Neuronal stem cell (in vitro differentiated cells): Measurements from ENCODE around the gene CD177.
"Not testable (repeated sequence)": the region's sequence is repeated elsewhere in the genome, so short reads cannot be mapped to it uniquely, and the experiment has no call there.

ENCODE experiments used
- DNase-seq: peaks from one replicate; pipeline ENCODE4 v3.0.0-alpha.2; 2013; ENCODE audit warnings: low spot score
- H2AFZ ChIP-seq: one replicate; pipeline ENCODE4 v1.6.1; 2013; ENCODE audit warnings: mild to moderate bottlenecking, low read length, inconsistent platforms
- H2AK5ac ChIP-seq: 2 replicates; pipeline ENCODE4 v1.6.1; 2013; ENCODE audit warnings: low read depth, mild to moderate bottlenecking, inconsistent platforms, low read length, moderate library complexity, mixed read lengths
- H2BK120ac ChIP-seq: 2 replicates; pipeline ENCODE4 v1.6.1; 2013; ENCODE audit warnings: low read depth, mild to moderate bottlenecking, inconsistent platforms, low read length, moderate library complexity, mixed read lengths
- H2BK12ac ChIP-seq: one replicate; pipeline ENCODE4 v1.6.1; 2013; ENCODE audit warnings: low read length, inconsistent platforms
- H2BK15ac ChIP-seq: 2 replicates; pipeline ENCODE4 v1.6.1; 2013; ENCODE audit warnings: mild to moderate bottlenecking, low read length, inconsistent platforms, mixed read lengths
- H2BK5ac ChIP-seq: one replicate; pipeline ENCODE4 v1.6.1; 2013; ENCODE audit warnings: inconsistent platforms, mild to moderate bottlenecking, low read length, moderate library complexity
- H3K14ac ChIP-seq: one replicate; pipeline ENCODE4 v1.6.1; 2013; ENCODE audit warnings: low read length, inconsistent platforms
- H3K18ac ChIP-seq: 2 replicates; pipeline ENCODE4 v1.6.1; 2013; ENCODE audit warnings: low read length, inconsistent platforms
- H3K23ac ChIP-seq: 2 replicates; pipeline ENCODE4 v1.6.1; 2013; ENCODE audit warnings: low read depth, mild to moderate bottlenecking, mixed read lengths, low read length, inconsistent platforms; ENCODE audit not compliant: poor library complexity
- H3K27ac ChIP-seq: replicated peaks from 3 replicates; pipeline ENCODE4 v1.5.1; 2013; ENCODE audit warnings: low read length, inconsistent platforms
- H3K27me3 ChIP-seq, 3 experiments: 2 replicates each; pipeline ENCODE4 v1.6.1; 2013; ENCODE audit warnings: low read length in 3 of 3, mild to moderate bottlenecking in 2 of 3, inconsistent platforms in 1 of 3, low read depth in 1 of 3, mixed read lengths in 1 of 3, moderate library complexity in 1 of 3; ENCODE audit not compliant: control insufficient read depth in 3 of 3, insufficient read depth in 3 of 3
- H3K36me3 ChIP-seq, 2 donors: replicated peaks in 1 of 2; 2 replicates each; pipeline ENCODE4 v1.6.1; 2013; ENCODE audit warnings: low read length in 2 of 2; ENCODE audit not compliant: control insufficient read depth in 2 of 2, insufficient read depth in 2 of 2
- H3K4ac ChIP-seq: 2 replicates; pipeline ENCODE4 v1.6.1; 2013; ENCODE audit warnings: inconsistent platforms, mild to moderate bottlenecking, low read length, moderate library complexity
- H3K4me1 ChIP-seq, 2 donors: 1 replicate in 1 of 2; 2 replicates in 1 of 2; pipeline ENCODE4 v1.6.1; 2013; ENCODE audit warnings: low read length in 2 of 2, low read depth in 1 of 2; ENCODE audit not compliant: control insufficient read depth in 2 of 2, insufficient read depth in 1 of 2
- H3K4me2 ChIP-seq: one replicate; pipeline ENCODE4 v1.6.1; 2013; ENCODE audit warnings: mild to moderate bottlenecking, low read length, inconsistent platforms; ENCODE audit not compliant: insufficient read depth, poor library complexity, severe bottlenecking
- H3K4me3 ChIP-seq, 2 donors: 2 replicates each; pipeline ENCODE4 v1.5.1; 2013; ENCODE audit warnings: low read length in 2 of 2, mild to moderate bottlenecking in 2 of 2, inconsistent platforms in 1 of 2, moderate library complexity in 1 of 2
- H3K79me1 ChIP-seq: one replicate; pipeline ENCODE4 v1.6.1; 2013; ENCODE audit warnings: low read depth, mild to moderate bottlenecking, inconsistent platforms, low read length, moderate library complexity
- H3K9ac ChIP-seq: one replicate; pipeline ENCODE4 v1.6.1; 2013; ENCODE audit warnings: mild to moderate bottlenecking, low read depth, low read length, inconsistent platforms; ENCODE audit not compliant: poor library complexity
- H3K9me3 ChIP-seq, 2 donors: replicated peaks in 1 of 2; 2 replicates each; pipeline versions ENCODE3 to v1.6.1; 2013; ENCODE audit warnings: low read length in 2 of 2, mild to moderate bottlenecking in 2 of 2, inconsistent platforms in 1 of 2, low read depth in 1 of 2, mixed read lengths in 1 of 2, moderate library complexity in 1 of 2; ENCODE audit not compliant: control insufficient read depth in 2 of 2, insufficient read depth in 1 of 2
- H4K8ac ChIP-seq: one replicate; pipeline ENCODE4 v1.6.1; 2013; ENCODE audit warnings: low read depth, mild to moderate bottlenecking, inconsistent platforms, low read length, moderate library complexity
- H4K91ac ChIP-seq: one replicate; pipeline ENCODE4 v1.6.1; 2013; ENCODE audit warnings: low read length, low read depth, mild to moderate bottlenecking, inconsistent platforms; ENCODE audit not compliant: poor library complexity
- WGBS, 2 donors: extraction: QIAGEN DNeasy Blood & Tissue Kit; methylation state at CpG; one replicate each; pipeline ENCODE4 v1.1.7; 2013; ENCODE audit warnings: missing lambda C conversion rate in 2 of 2, mixed read lengths in 1 of 2; ENCODE audit not compliant: insufficient read length in 2 of 2, insufficient replicate concordance in 1 of 2; ENCODE audit errors: extremely low coverage in 2 of 2; 5-methylcytosine and 5-hydroxymethylcytosine counted together

CD177 gene

DNA sequence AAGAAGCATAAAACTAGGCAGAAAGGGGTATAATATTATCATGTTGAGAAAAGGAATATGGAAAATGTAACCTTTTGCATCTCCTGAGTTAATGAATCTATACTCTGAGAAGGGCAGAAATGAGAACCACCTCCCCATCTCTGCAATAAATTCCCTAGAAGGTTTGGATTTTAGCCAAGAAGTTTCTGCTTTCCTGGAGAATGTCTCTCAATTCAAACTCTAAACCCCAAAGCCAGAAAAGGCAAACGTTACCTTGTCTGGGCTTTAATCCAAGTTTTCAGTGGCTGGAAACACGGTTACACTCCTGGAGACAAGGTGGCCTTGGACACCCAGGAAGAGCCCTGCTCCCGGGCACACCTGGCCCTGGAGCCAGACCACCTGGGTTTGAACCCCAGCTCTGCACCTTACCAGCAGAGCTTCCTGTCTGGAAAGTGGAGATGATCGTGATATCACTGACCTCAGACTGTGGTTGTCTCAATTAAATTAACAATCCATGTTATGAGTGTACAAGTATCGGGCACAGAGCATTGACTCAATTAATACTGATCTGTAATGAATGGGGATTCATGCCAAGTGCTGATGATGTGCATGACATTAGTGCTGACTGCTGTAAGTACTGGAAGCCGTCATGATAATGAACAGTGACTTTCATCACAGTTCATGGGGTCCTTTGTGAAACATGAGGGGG lies 14.1 kb upstream of the CD177 start:
- not testable (repeated sequence) for H2BK15ac ChIP-seq, H3K4me1 ChIP-seq, H4K91ac ChIP-seq, H3K36me3 ChIP-seq, H3K4ac ChIP-seq, H2AFZ ChIP-seq, H3K27me3 ChIP-seq, H3K9me3 ChIP-seq, H3K18ac ChIP-seq, H2BK120ac ChIP-seq, H3K23ac ChIP-seq, H3K9ac ChIP-seq, H2BK5ac ChIP-seq, H4K8ac ChIP-seq, H3K79me1 ChIP-seq, DNase-seq, H3K4me3 ChIP-seq, H2BK12ac ChIP-seq, H3K4me2 ChIP-seq, H2AK5ac ChIP-seq, H3K27ac ChIP-seq, H3K14ac ChIP-seq
- WGBS, 2 donors = no CpG with 5 or more reads among the region's 6 CpGs

GRCh38 chr19:43340101-43340500 lies 13.4 kb upstream of the CD177 start:
- not testable (repeated sequence) for H3K18ac ChIP-seq, H2BK5ac ChIP-seq, H3K23ac ChIP-seq, H3K79me1 ChIP-seq, H2AFZ ChIP-seq, H3K4me1 ChIP-seq, H3K4ac ChIP-seq, H3K4me2 ChIP-seq, DNase-seq, H3K27me3 ChIP-seq, H3K9ac ChIP-seq, H3K27ac ChIP-seq, H2BK15ac ChIP-seq, H2BK12ac ChIP-seq, H3K9me3 ChIP-seq, H4K8ac ChIP-seq, H3K36me3 ChIP-seq, H3K4me3 ChIP-seq, H2BK120ac ChIP-seq, H4K91ac ChIP-seq, H2AK5ac ChIP-seq, H3K14ac ChIP-seq
- WGBS, 2 donors = no CpG with 5 or more reads among the region's 2 CpGs

GRCh38 chr19:43341098-43341497 lies 12.4 kb upstream of the CD177 start:
- not testable (repeated sequence) for H3K4me1 ChIP-seq, H2BK5ac ChIP-seq, H3K14ac ChIP-seq, H3K36me3 ChIP-seq, H3K4ac ChIP-seq, H2BK15ac ChIP-seq, H2AFZ ChIP-seq, H3K9ac ChIP-seq, H3K23ac ChIP-seq, H3K79me1 ChIP-seq, H3K27me3 ChIP-seq, H3K18ac ChIP-seq, H3K9me3 ChIP-seq, H3K27ac ChIP-seq, H2BK12ac ChIP-seq, H2AK5ac ChIP-seq, H3K4me3 ChIP-seq, H3K4me2 ChIP-seq, DNase-seq, H4K8ac ChIP-seq, H2BK120ac ChIP-seq, H4K91ac ChIP-seq
- WGBS, 2 donors = no CpG with 5 or more reads among the region's 3 CpGs

- H2AK5ac ChIP-seq, DNase-seq: not testable (repeated sequence)
- no CpG with 5 or more reads among the region's 8 CpGs for WGBS, 2 donors
Observed at GRCh38 chr19:43342104-43342503, 11.4 kb upstream of the CD177 start.

More at GRCh38 chr19:43342104-43342503, 11.4 kb upstream of the CD177 start:
- H4K91ac ChIP-seq, H3K18ac ChIP-seq, H2BK5ac ChIP-seq, H2BK15ac ChIP-seq, H4K8ac ChIP-seq, H3K4ac ChIP-seq, H2AFZ ChIP-seq, H2BK12ac ChIP-seq, H3K27ac ChIP-seq, H3K23ac ChIP-seq, H3K9me3 ChIP-seq, H3K14ac ChIP-seq, H3K4me3 ChIP-seq, H3K79me1 ChIP-seq, H3K36me3 ChIP-seq, H3K4me2 ChIP-seq, H3K4me1 ChIP-seq, H2BK120ac ChIP-seq, H3K27me3 ChIP-seq, H3K9ac ChIP-seq: not testable (repeated sequence)
